ENCODE data around the gene PTPN13.
"Not testable (repeated sequence)": the region's sequence is repeated elsewhere in the genome, so short reads cannot be mapped to it uniquely, and the experiment has no call there.

PTPN13 gene

DNA sequence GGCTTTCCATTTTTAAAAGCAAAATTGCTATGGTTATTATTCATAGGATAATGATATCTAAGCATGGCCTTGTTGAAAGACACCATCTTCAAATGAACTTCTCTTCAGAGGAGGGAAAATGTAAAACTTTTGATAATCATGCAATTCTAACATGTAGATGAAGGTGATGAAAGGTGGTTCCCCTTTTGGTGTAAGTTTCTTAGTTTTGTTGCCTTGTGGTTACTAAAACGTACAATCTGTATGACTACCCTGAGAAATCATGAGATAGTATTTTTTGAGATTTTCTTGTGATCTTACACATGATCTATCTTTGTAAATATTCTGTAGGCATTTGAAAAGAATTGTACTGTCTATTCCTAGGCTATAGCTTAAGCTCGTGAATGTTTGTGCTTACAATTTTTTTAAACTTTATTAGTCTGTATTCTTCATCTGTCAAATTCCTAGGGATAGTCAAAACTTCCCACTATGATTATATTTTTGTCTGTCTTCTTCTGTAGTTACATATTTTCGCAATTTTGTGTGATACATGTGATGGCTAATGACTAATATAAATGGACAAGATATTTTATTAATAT, 47.5 kb downstream of the PTPN13 start:
- no peak for DNase-seq

DNA sequence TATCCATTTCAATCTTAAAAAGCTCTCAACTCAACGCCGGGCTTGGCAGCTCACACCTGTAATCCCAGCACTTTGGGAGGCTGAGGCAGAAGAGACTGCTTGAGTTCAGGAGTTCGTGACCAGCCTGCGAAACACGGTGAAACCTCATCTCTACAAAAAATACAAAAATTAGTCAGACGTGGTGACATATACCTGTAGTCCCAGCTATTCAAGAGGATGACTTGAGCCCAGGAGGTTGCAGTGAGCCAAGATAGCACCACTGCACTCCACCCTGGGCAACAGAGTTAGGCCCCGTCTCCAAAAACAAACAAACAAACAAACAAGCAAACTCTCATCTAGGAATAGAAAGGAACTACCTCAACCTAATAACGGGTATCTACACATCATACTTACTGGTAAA, 50.8 kb downstream of the PTPN13 start:
- DNase-seq: no peak

DNA sequence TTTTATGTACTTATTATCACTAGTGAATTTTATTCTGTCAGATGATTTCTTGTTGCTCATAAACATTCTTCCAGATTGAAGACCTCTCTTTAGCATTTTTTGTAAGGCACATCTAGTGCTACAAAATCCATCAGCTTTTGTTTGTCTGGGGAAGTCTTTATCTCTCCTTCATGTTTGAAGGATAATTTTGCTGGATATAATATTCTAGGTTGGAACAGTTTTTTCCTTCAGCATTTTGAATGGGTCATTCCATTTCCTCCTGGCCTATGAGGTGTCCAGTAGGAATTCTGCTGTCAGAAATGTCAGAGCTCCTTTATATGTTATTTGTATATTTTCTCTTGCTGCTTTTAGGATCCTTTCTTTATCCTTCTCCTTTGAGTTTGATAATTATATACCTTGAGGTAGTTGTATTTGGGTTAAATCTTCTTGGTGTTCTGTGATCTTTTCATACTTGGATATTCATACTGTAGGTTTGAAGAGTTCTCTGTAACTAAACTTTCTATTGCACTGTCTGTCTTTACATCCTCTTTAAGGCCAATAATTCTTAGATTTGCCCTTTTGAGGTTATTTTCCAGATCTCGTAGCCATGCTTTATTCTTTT, 58.3 kb downstream of the PTPN13 start:
- DNase-seq: no peak

DNA sequence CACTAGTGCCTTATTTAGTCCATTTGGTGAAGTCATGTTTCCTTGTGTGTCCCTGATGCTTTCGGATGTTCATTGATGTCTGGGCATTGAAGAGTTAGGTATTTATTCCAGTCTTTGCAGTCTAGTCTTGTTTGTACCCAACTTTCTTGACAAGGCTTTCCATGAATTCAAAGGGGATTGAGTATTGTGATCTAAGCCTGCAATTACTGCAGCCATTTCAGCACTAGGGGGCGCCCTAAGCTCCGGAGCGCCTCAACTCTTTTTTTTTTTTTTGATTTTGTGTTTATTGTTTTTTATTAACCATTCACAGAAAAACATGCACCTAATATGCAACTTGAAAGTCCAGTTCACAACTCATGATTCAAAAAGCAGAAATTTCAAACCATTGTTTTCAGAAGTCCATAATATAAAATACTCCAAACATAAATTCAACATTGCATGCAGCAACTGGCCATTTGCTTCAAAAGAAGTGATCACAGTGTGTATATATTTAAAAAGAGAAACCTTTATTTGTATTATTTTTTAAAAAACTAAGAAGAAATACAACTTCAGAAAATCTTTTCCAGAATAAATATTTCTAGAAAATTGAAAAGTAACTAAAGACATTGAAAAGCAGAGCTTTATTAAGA, 59.2 kb downstream of the PTPN13 start:
- DNase-seq: no peak

DNA sequence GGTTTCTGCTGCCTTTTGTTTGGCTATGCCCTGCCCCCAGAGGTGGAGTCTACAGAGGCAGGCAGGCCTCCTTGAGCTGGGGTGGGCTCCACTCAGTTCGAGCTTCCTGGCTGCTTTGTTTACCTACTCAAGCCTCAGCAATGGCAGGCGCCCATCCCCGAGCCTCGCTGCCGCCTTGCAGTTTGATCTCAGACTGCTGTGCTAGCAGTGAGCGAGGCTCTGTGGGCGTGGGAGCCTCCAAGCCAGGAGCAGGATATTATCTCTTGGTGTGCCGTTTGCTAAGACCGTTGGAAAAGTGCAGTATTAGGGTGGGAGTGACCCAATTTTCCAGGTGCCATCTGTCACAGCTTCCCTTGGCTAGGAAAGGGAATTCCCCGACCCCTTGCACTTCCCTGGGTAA, 62.7 kb downstream of the PTPN13 start:
- DNase-seq: not testable (repeated sequence)

DNA sequence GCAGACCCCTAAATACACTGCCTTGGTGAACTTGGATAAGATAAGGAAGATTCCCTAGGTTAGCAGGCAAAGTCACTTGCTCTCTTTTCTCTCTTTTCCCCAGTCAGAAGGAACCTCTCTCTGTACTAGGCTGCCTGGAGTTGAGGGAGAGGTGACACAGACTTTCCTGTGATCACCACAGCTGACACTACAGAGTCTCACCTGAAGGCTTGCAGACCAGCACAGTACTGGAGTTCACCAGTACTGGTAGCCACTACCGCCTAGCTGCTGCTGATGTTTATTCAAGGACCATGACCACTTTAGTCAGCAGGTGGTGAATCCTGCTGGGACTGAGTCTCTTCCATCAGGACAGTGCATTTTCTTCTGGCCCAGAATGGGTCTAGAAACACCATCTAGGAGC, 63.3 kb downstream of the PTPN13 start:
- no peak for DNase-seq

DNA sequence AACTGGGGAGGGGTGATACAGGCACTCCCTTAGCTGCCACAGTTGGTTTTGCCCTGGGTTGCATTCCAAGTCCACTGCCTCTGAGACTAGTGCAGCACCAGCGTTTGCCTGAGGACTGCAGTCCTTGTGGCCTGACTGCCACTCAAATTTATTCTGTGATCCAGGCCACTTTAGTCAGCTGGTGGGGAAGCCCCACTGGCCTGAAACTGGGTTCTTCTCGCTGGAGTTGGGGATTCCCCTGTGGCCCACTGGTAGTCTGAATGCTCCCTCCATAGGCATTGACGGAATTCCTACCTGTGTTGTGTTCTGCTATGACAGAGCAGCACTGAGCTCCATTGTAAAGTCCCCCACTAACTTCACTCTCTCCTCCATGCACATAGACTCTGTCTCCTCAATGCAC, 63.8 kb downstream of the PTPN13 start:
- no peak for DNase-seq

DNA sequence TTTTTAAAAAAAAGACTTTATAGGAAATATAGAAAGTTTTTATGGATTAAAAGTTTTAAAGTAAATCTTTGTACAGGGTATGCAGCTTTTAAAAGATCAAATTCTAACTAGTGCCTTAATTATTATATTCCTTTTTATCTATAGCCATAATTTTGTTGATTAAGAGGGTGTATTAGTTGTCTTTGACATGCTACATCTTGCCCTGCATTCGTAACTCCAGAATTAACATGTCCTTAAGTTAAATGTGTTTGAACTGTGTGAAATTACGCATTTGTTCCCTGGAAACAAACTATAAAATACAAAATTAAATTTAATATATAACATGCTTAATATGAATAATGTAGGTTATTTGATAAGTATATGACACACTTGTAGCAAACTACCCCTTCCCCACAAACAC, 66.3 kb downstream of the PTPN13 start:
- no peak for DNase-seq

DNA sequence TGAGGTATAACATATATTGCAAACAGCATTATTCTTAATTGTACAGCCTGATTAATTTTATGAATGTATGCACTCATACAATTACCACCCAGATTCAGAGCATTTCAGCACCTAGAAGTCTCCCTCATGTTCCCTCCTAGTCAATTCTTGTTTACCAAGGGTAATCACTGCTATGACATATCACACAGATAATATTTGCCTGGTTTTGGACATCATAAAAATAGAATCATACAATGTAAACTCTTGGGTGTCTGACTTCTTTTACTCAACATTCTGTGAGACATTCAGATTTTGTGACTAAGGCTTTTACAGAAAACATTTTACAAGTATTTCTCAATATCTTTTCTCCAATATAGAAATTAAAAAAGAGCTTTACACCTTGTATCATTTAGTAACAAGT, 66.9 kb downstream of the PTPN13 start:
- DNase-seq: no peak

DNA sequence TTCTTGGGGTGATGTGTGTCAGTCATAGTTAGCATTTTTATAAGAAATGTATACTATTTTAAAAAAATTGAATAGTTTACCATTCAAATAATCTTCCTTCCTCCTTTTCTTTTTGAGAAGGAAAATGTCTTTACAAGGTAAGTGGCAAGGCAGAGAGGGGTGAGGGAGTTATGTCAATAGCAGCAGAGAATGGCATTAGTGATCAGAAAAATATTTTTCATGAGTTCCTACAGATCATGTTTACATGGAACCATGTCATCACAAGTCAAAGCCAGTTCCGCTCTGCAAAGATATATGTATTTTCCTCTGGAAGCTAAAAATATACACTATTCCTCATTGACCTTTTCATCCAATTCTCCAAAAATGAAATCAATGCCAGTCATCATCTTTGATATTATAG, 67.3 kb downstream of the PTPN13 start:
- DNase-seq: no peak

DNA sequence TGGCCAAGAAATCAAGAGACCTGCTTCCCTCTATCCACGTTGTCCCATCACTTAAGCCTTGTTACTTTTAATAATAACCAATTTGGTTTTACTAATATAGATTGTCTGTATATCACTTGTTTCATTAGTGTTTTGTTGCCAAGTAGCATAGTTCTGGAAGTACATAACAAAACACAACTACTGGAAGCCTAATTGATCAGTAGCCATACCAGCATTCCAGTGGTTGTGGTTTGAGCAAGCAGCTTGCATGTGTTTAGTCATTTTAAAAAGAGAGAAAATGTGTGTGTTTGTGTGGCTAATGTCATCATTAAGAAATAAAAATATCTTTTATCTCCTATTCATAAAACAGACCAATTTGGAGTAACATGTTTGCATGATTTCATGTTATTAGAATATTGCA, 70.8 kb downstream of the PTPN13 start:
- DNase-seq: no peak

DNA sequence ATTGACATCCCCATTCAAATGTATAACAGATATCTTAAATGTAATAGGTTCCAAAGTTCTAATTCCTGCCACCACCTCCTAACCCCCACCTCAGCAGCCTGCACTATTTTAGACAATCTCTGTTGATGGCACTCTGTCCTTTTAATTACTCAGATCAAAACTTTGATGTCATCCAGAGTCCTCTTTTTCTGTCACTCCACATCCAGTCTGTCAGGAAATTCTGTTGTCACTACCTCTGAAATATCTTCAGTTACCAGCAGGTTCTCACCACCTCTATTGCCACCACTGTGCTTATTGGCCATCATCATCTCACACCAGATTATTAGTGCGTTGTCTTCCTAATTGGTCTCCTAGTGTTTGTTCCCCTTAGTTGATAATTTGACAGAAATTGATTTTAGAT, 76.2 kb downstream of the PTPN13 start:
- no peak for DNase-seq

DNA sequence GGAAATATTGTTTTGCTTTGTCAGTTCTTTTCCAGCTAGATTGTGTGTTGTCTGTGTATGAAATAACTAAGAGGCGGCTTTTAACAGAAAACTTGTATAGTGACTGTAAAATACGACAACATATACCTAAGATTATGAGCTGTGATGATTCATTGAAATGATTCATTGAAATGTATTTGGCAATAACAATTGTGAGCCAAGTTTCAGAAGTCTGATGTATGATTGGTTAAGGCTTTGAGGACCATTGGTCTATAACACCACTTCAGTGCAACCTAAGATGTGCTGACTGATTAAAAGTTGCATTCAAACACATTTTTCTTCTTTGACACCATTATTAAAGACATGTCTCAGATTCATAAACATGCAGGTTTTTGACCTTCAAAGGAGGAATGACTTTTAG, 76.6 kb downstream of the PTPN13 start:
- DNase-seq: no peak

DNA sequence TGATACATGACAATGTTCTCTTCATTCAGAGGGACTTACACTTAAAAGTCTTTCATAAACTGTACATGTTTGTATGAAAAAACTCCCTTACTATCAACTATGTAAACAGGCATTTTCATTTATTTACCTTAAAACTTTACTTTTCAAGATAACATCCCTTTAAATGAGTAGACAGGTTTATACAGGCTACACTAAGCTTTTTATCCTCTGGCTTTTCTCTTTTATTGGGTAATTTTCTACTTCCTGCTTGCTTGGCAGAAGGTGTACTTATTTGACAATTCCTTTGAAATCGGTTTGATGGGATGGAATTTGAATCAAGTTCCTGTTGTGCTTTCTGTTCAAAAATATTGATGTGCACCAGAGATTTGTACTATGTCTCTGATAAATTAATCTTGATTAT, 81.4 kb downstream of the PTPN13 start:
- DNase-seq: no peak

DNA sequence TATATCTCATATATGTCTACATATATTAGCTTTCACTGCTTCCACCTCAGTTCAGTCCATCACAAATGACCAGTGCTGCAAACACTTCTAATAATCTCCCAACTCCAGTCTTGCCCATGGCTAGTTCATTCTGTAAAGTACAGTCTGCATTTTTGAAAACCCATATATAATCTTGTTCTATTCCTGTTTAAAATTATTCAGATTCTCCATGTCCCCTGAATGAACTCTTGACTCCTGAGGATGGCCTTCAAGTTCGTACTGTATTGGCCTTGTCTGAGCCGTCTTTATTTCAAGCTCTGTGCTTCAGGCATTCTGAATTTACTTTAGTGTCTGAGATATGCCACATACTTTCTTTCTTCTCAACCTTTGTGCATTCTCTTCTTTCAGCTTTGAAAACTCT, 84.7 kb downstream of the PTPN13 start:
- no peak for DNase-seq

DNA sequence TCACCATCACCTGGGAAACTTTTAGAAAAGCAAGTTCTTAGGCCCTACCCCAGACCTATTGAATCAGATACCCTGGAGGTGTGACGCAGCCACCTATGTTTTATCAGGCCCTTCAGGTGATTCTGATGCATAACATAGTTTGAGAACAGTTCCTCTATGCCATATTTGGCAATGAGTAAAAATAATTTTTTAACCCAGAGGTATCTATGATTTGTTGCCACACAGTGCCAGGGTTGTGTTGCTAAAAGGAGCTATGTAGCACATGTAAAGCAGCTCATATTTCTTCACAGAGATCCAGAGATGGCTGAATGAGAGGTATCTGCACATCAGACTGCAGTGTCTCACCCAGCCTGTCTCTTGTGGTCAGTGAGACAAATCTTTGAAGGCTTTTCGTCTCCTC, 85.3 kb downstream of the PTPN13 start:
- DNase-seq: no peak

DNA sequence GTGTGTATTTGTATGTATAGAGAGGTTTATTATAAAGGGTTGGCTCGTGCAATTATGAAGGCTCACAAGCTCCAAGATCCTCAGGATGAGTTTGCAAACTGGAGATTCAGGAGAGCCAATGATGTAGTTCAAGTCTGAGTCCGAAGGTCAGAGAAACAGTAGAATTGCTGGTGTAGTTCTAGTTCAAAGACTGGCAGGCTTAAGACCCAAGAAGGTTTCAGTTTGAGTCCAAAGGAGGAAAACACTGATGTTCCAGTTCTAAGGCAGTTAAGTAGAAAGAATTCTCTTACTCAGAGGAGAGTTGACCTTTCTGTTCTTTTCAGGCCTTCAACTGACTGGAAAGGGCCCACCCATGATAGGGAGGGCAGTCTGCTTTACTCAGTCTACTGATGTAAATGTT, 89.1 kb downstream of the PTPN13 start:
- no peak for DNase-seq

DNA sequence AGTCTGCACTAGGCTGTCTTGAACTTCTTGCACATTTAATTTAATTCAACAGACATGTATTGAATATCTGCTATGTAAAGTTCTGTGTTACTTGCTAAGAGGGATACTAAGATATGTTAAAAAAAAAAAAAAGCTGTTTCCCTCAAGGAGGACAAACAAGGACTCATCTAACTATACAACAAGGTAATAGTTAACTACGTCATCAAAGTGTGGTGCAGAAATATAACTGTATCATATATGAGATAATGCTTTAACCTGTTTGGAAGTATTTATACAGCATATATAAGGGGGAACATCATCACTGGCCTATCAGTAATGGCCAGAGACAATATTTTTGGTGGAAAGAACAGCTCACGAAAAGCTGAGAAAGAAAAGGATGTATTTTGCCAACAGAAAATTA, 89.9 kb downstream of the PTPN13 start:
- DNase-seq: no peak

DNA sequence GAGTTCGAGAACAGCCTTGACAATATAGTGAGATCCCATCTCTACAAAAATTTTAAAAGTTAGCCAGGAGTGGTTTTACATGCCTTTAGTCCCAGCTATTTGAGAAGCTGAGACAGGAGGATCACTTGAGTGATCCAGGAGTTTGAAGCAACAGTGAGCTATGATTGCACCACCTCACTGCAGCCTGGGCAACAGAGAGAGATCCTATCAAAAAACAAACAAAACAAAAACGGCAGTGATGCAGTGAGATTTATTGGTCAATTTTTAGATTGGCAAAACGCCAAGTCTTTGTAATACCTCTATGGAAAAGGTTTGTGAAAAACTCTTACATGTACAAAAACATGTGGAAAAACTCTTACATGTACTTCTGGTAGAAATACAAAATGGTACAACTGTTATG, 91.3 kb downstream of the PTPN13 start:
- no peak for DNase-seq

DNA sequence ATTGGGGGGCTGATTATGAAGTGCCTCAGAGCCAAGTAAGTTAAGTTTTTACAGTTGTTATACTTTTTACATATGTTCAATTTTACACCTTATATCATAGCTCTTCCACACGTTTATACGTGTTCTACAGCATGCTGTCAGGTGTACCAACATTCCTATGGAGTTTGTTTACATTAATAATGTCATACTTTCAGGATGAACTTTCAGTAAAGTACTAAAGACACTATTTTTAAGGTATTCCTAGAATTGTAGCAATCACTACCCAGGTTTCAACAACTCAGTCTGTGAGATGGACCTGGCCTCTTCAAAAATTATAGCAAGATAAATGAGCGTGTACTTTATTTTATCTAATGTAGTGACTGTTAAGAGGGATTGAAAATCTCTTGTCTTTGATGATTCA, 92.6 kb downstream of the PTPN13 start:
- no peak for DNase-seq

DNA sequence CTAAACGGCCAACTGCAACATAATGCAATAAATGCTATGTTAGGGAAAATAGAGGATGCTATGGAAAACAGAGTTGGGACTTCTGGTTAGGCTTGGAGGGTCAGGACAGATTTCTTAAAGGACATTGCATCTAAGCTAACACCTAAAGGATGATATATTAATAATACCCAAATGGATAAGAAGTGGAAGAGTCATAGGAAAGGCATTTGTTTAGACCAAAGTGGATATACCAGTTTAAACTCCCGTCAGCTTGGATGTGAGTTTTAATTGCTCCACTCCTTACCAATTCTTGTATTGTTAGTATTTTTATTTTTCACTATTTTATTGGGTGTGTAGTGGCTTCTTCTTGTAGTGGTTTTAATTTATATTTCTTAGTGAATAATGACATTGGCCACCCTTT, 93.9 kb downstream of the PTPN13 start:
- no peak for DNase-seq

DNA sequence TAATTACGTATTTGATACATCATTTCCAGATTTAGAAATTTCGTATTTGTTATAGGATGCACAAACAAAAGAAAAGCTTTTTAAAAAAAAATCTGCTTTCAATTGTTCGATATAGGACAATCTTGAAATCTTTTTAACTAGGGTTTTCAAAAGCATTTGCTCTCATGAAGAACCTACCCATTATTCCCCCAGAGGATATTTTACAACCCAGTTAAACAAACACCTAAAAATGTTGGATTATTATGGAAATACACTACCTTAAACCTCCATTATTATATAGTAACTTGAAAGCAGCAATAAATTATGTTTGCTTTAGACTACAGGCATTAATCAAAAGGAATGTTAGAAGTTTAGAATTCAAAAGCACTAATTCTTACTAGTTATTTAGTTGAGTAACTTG, 110.5 kb downstream of the PTPN13 start:
- DNase-seq: no peak

DNA sequence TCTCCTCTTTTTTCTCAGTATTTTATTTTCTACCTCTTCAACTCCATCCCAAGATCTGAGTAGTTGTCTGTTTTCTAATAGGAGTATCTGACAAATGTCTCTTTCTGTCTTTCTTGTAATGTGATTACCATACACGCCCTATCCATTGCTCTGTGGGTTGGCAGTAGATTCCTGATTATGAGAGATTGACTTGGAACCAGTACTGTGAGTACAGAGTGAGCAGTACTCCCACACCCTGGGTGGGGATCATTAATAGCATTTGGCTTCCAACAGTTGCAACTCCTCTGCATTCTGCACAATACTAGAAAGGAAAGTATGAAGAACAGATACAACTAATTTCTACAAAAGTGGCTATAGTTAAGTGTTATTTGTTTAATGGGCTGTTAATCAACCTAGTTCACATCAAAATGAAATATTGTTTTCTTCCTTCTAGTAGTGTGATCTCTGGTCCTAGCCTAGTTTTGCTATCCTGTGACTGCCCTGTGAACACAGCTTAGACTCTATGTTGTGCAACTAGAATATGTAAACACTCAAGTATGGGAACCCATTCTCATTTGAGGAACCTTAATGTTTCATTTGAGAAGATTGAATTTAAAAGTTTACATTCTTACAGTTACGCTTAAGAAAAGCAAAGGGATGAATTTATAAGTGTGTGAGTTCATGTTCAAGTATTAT, 112.9 kb downstream of the PTPN13 start:
- no peak for DNase-seq

DNA sequence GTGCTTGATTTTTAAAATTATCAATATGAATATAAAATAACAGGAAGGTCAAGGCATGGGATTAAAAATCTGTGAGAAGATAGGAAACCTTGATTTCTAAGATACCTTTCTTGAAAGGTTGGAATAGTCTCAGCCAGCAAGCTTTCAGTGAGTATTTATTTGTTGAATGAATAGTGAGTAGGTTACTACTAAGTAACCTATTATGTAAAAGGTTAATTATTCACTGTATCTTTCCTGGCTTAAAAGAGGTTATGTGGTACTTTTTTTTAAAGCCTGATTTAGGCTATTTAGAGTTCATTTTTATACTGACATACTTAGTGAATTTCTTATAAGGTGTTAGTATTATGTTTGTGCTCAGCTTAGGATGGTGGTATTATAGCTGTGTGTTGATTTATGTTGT, 123.5 kb downstream of the PTPN13 start:
- no peak for DNase-seq

DNA sequence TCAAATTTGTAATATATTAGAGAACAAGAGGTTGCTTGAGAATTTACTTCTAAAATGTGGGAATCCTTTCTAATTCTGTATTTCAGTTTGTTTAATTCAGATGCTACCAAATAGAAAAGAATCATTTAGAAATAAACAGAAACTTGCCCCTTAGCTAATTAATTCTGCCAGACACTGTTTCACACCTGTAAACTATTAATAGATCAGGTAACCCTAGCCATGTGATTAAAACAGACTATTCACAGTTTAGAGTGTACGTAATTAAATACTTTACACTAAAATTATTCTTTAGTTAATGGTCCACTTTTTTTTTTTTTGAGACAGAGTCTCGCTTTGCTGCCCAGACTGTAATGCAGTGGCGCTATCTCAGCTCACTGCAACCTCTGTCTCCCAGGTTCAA, 124.0 kb downstream of the PTPN13 start:
- no peak for DNase-seq

Data from NCI-H1048 (cell line).